HFF-Myc (cell line): ENCODE results near the gene PKP3.
"Not testable (repeated sequence)": the region's sequence is repeated elsewhere in the genome, so short reads cannot be mapped to it uniquely, and the experiment has no call there.

Experiments used
- DNase-seq: peaks from one replicate; pipeline ENCODE4 v3.0.0-alpha.2; 2011; ENCODE audit warnings: low read depth; ENCODE audit errors: extremely low read depth
- H3K4me3 ChIP-seq: replicated peaks from 2 replicates; pipeline ENCODE4 v1.5.1; 2011; ENCODE audit warnings: low read depth, mild to moderate bottlenecking, control low read depth, low read length
- CTCF ChIP-seq: IDR thresholded peaks from 2 replicates; pipeline ENCODE4 v1.5.1; 2012; ENCODE audit warnings: mild to moderate bottlenecking, low read depth, low read length, control low read depth; ENCODE audit errors: missing control alignments

Gene PKP3

GRCh38 chr11:385594-386351, 8.2 kb upstream of the PKP3 start:
- TF ChIP-seq CTCF = no peak
- no peak overlapping the region for H3K4me3 ChIP-seq
- no peak for DNase-seq

GRCh38 chr11:386483-386882, 7.5 kb upstream of the PKP3 start:
- H3K4me3 ChIP-seq = no peak overlapping the region
- no peak for TF ChIP-seq CTCF
- DNase-seq = no peak

GRCh38 chr11:387193-387793, 6.7 kb upstream of the PKP3 start:
- no peak for DNase-seq
- TF ChIP-seq CTCF = no peak
- no peak overlapping the region for H3K4me3 ChIP-seq

GRCh38 chr11:389369-389768, 4.6 kb upstream of the PKP3 start:
- H3K4me3 ChIP-seq, DNase-seq: not testable (repeated sequence)

GRCh38 chr11:390175-390574, 3.8 kb upstream of the PKP3 start:
- no peak for DNase-seq
- H3K4me3 ChIP-seq = no peak overlapping the region
- no peak for TF ChIP-seq CTCF

- no peak for TF ChIP-seq CTCF
- no peak overlapping the region for H3K4me3 ChIP-seq
- DNase-seq = no peak
Measured at GRCh38 chr11:391117-392017, 2.6 kb upstream of the PKP3 start.

GRCh38 chr11:392102-392777, 1.8 kb upstream of the PKP3 start:
- H3K4me3 ChIP-seq = no peak overlapping the region
- TF ChIP-seq CTCF = no peak
- DNase-seq = no peak
